DOHH2 (cell line): Measurements from ENCODE around the gene MAGEA11.
"Not testable (repeated sequence)": the region's sequence is repeated elsewhere in the genome, so short reads cannot be mapped to it uniquely, and the experiment has no call there.

ENCODE experiments used
- H3F3A ChIP-seq: fragments of 200-600 bp; sonication (generic), shearing (Covaris generic); 2 replicates; pipeline ENCODE4 v1.6.0; 2016; ENCODE audit warnings: antibody characterized with exemption, mild to moderate bottlenecking; ENCODE audit not compliant: control insufficient read depth, insufficient read depth
- H3K27ac ChIP-seq: fragments of 200-600 bp; sonication (generic); 2 replicates; pipeline ENCODE4 v1.5.1; 2014; ENCODE audit warnings: low read depth, mild to moderate bottlenecking, low read length, moderate library complexity
- H3K27me3 ChIP-seq: fragments of 200-600 bp; sonication (generic); 2 replicates; pipeline ENCODE4 v1.6.1; 2014; ENCODE audit warnings: mild to moderate bottlenecking, low read length, mixed read lengths; ENCODE audit not compliant: control insufficient read depth
- H3K36me3 ChIP-seq: fragments of 200-600 bp; sonication (generic); 2 replicates; pipeline ENCODE4 v1.6.1; 2014; ENCODE audit warnings: mild to moderate bottlenecking, low read length, moderate library complexity, mixed read lengths; ENCODE audit not compliant: control insufficient read depth
- H3K4me1 ChIP-seq: fragments of 200-600 bp; sonication (generic); 2 replicates; pipeline ENCODE4 v1.6.1; 2014; ENCODE audit warnings: mild to moderate bottlenecking, low read length, mixed read lengths; ENCODE audit not compliant: control insufficient read depth
- H3K4me2 ChIP-seq: fragments of 200-600 bp; sonication (generic); 2 replicates; pipeline ENCODE4 v1.6.0; 2014; ENCODE audit warnings: mild to moderate bottlenecking, low read length, moderate library complexity
- H3K4me3 ChIP-seq: fragments of 200-600 bp; sonication (generic); 2 replicates; pipeline ENCODE4 v1.5.1; 2014; ENCODE audit warnings: mild to moderate bottlenecking, low read length, mixed read lengths
- H3K79me2 ChIP-seq: fragments of 200-600 bp; sonication (generic); 2 replicates; pipeline ENCODE4 v1.6.1; 2014; ENCODE audit warnings: mild to moderate bottlenecking, low read length, mixed read lengths; ENCODE audit not compliant: control insufficient read depth
- H3K9me2 ChIP-seq: fragments of 200-600 bp; sonication (generic); replicated peaks from 2 replicates; pipeline ENCODE4 v1.6.1; 2014; ENCODE audit warnings: mild to moderate bottlenecking, low read length, mixed read lengths; ENCODE audit not compliant: control insufficient read depth
- H3K9me3 ChIP-seq: fragments of 200-600 bp; sonication (generic); 2 replicates; pipeline ENCODE4 v1.6.1; 2014; ENCODE audit warnings: antibody characterized with exemption, low read length, mixed read lengths; ENCODE audit not compliant: control insufficient read depth, insufficient read depth
- H4K20me1 ChIP-seq: fragments of 200-600 bp; sonication (generic); 2 replicates; pipeline ENCODE4 v1.6.0; 2014; ENCODE audit warnings: low read depth, mild to moderate bottlenecking, antibody characterized with exemption, low read length, moderate library complexity; ENCODE audit not compliant: control insufficient read depth, insufficient read depth
- EZH2phosphoT487 ChIP-seq: fragments of 200-600 bp; sonication (generic); IDR thresholded peaks from 2 replicates; pipeline ENCODE4 v1.6.1; 2017; ENCODE audit warnings: borderline replicate concordance, mild to moderate bottlenecking, antibody characterized with exemption, low read length, moderate library complexity, mixed read lengths
- TF ChIP-seq, protein P1 (sequence below): fragments of 200-600 bp; sonication (generic); IDR thresholded peaks from one replicate; pipeline ENCODE4 v1.5.1; 2014; ENCODE audit warnings: antibody characterized with exemption, mild to moderate bottlenecking, low read depth, low read length; ENCODE audit not compliant: poor library complexity, severe bottlenecking

Gene MAGEA11, protein sequence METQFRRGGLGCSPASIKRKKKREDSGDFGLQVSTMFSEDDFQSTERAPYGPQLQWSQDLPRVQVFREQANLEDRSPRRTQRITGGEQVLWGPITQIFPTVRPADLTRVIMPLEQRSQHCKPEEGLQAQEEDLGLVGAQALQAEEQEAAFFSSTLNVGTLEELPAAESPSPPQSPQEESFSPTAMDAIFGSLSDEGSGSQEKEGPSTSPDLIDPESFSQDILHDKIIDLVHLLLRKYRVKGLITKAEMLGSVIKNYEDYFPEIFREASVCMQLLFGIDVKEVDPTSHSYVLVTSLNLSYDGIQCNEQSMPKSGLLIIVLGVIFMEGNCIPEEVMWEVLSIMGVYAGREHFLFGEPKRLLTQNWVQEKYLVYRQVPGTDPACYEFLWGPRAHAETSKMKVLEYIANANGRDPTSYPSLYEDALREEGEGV

DNA sequence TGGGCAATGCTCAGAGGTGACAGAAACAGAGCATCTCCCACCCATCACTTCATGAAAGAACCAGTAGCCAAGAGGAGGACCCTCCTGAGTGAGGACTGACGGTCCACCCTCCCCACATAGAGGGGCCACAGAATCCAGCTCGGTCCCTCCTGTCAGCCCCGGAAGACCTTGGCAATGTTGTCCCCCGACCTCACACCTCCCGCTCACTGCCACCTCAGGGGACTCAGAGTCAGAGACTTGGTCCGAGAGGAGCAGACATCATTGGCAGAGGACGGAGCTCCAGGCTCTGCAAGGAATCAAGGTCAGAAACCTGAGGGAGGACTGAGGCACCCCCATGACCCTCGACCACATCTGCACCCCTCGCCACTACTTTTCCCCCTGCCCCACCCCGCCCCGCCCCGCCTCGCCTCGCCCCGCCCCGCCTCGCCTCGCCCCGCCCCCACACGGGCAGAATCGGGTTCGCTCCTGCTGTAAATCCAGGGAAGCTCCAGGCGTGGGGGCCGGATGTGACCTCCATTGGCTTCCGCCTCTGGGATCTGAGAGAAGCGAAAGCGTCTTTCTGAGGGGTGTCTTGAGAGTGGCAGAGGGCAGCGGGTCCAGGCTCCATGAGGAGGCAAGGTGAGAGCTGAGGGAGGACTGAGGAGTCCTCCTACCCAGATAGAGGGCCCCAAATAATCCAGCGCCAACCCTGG lies at the start of gene MAGEA11:
TSS of gene MAGEA11 (plus strand) at position 516 of the 692 bp plus-strand sequence. CDS start 1,100 bp downstream, outside the sequence.
- H3K9me3 ChIP-seq = no peaks in the 10 kb centered on the region
- H3K4me3 ChIP-seq = no peak within 1 kb of the TSS
- H3K4me1 ChIP-seq = no peaks in the 10 kb centered on the region
- H3K27me3 ChIP-seq = no peaks in the 10 kb centered on the region
- H3K79me2 ChIP-seq = no peaks in the 10 kb centered on the region
- H3F3A ChIP-seq = no peaks in the 10 kb centered on the region
- H4K20me1 ChIP-seq = no peaks in the 10 kb centered on the region
- H3K4me2 ChIP-seq = no peak within 1 kb of the TSS
- H3K9me2 ChIP-seq = no peaks in the 10 kb centered on the region
- TF ChIP-seq, protein P1, sequence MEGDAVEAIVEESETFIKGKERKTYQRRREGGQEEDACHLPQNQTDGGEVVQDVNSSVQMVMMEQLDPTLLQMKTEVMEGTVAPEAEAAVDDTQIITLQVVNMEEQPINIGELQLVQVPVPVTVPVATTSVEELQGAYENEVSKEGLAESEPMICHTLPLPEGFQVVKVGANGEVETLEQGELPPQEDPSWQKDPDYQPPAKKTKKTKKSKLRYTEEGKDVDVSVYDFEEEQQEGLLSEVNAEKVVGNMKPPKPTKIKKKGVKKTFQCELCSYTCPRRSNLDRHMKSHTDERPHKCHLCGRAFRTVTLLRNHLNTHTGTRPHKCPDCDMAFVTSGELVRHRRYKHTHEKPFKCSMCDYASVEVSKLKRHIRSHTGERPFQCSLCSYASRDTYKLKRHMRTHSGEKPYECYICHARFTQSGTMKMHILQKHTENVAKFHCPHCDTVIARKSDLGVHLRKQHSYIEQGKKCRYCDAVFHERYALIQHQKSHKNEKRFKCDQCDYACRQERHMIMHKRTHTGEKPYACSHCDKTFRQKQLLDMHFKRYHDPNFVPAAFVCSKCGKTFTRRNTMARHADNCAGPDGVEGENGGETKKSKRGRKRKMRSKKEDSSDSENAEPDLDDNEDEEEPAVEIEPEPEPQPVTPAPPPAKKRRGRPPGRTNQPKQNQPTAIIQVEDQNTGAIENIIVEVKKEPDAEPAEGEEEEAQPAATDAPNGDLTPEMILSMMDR = no peak
- TF ChIP-seq EZH2phosphoT487 = no peak
- H3K36me3 ChIP-seq = no peaks in the 10 kb centered on the region
- H3K27ac ChIP-seq = no peak within 1 kb of the TSS

DNA sequence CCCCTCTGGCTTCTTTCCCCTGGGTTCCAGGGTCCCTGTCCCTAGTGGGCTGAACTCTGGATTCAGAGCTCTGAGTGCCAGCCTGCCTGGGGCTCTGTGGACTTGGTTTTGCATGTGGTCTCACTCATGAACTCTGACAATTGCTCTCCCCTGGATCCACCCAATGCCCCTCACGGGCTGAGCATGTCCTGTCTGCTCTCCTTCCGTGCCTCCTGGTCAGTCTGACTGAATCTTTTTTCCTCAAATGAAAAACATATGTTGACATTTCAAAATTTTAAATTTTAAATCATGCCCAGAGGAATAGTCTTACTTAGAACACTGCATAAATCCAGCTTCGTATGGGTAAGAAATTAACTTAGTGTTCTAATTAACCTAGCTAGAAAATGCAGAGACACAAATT lies 36.8 kb upstream of the MAGEA11 start:
- not testable (repeated sequence) for H3K4me2 ChIP-seq

DNA sequence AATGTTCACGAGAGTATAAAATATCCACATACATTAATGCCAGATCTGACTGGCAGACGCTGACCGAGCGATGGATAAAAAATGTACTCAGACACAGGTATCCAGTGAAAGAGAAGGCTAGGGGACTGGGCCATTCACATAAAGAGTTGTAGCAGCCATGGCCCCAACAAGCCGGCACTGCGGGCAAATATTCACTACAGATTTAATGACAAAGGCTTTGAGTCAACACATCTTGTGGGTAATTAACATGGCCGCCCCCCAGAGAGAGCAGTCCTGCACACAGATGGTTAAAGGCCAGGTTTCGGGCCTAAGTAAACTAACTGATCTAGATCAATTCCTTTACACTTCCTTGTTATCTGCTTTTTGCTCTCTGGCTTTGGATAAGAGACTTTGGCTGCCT lies 36.3 kb upstream of the MAGEA11 start:
- not testable (repeated sequence) for H3K4me3 ChIP-seq, H4K20me1 ChIP-seq

More for the DNA sequence above, 36.8 kb upstream of the MAGEA11 start:
- H3K27ac ChIP-seq, H3K27me3 ChIP-seq, H3K4me3 ChIP-seq, H3K9me2 ChIP-seq, H3K79me2 ChIP-seq, H3K36me3 ChIP-seq, H3F3A ChIP-seq, H4K20me1 ChIP-seq, H3K4me1 ChIP-seq, H3K9me3 ChIP-seq: not testable (repeated sequence)

DNA sequence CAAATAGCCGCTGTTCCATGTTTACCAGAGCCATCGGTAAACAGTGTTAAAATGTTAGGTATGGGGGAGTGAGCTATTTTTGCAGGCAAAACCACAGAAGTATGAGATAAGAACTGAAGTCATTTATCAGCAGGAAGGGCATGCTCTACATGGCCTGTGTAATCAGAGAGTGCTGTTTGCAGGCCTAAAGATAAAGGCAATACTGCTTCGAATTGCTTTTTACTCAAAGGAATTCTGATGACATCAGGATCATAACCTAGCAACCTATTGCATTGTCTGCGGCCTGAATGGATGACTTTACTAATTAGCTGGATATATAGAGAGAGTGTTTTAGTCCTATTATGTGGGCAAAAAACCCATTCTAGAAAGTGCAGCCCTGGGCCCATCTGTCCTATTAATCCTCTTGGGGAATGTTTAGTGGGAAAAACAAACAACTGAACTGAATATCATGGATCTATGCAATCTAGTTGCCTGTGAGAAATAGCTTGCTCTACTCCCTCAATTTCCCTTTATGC lies 32.6 kb upstream of the MAGEA11 start:
- H4K20me1 ChIP-seq, H3F3A ChIP-seq, H3K27ac ChIP-seq, H3K36me3 ChIP-seq, H3K27me3 ChIP-seq, H3K4me3 ChIP-seq, H3K9me2 ChIP-seq, H3K79me2 ChIP-seq, H3K4me2 ChIP-seq, H3K9me3 ChIP-seq, H3K4me1 ChIP-seq: not testable (repeated sequence)

More for the DNA sequence above, 36.3 kb upstream of the MAGEA11 start:
- not testable (repeated sequence) for H3K27me3 ChIP-seq, H3K9me2 ChIP-seq, H3K79me2 ChIP-seq, H3K36me3 ChIP-seq, H3F3A ChIP-seq, H3K4me2 ChIP-seq, H3K9me3 ChIP-seq, H3K4me1 ChIP-seq, H3K27ac ChIP-seq
